Stimulated activated CD8-positive, alpha-beta memory T cell treated with anti-CD3 and anti-CD28 coated beads, Interleukin-12 subunit alpha, Interleukin-12 subunit beta, amount 100 ng/mL, for 24 hours (primary cell): ENCODE data around the gene PHRF1.

ENCODE experiments used
- DNase-seq: peaks from one replicate; pipeline ENCODE4 v3.0.0-alpha.2; 2020; ENCODE audit errors: extremely low read depth

Gene PHRF1

DNA sequence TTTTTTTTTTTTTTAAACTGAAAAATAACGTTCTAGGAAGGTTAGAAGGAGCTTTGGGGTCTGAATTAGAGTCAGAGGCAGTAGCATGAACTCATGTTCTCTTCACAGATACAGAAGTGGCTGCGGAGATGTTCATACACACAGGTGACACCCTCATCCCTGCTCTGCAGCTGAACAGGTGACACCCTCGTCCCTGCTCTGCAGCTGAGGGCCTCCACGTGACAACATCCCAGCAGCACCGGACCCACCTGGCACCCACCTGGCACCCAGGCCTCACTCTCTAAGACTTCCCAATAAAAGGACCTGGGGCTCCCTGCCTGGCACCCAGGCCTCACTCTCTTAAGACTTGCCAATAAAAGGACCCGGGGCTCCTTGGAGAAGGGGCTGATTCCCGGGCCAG is 80.6 kb downstream of the PHRF1 start:
- DNase-seq, result no peak

DNA sequence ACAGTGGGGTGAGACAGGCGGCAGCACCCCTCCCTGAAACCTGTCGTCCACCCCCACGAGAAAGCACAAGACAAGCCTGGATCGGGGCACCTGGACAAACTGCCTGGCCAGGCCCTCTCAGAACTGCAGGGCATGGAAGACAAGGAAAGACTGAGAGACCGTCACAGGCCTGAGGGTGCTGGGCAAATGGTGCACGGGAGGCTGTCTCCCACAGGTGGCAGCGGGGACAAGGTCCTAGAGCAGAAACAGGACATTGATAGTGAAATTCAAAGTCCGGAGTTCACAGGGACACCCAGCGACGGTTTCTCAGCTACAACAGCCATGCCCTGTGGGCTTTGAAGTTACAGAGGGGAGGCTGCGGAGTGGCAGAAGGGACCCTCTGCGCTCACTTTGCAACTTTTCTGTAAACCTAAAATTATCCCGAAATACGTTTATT is 81.4 kb downstream of the PHRF1 start:
- DNase-seq, result no peak

- DNase-seq, result no peak
Observed at GRCh38 chr11:659532-660085, 83.3 kb downstream of the PHRF1 start.

DNA sequence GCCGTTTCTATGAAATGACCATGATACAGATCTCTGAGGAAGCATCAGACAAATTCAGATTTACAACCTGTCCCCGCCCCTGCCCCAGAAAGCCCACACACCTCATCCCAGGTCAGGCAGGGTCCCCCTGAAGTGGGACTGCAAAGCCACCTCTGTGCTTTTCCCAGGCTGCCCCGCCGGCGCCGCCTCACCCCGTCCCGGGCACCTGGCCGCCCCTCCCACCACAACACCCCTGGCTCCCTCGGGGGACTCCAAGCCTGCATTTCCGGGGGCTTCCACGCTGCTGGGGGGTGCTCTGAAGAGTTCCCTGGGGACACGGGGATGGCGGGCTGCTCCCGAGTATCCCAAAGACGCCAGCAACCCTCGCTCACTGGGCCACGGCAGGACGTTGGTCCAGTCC is 84.0 kb downstream of the PHRF1 start:
- DNase-seq, result no peak

DNA sequence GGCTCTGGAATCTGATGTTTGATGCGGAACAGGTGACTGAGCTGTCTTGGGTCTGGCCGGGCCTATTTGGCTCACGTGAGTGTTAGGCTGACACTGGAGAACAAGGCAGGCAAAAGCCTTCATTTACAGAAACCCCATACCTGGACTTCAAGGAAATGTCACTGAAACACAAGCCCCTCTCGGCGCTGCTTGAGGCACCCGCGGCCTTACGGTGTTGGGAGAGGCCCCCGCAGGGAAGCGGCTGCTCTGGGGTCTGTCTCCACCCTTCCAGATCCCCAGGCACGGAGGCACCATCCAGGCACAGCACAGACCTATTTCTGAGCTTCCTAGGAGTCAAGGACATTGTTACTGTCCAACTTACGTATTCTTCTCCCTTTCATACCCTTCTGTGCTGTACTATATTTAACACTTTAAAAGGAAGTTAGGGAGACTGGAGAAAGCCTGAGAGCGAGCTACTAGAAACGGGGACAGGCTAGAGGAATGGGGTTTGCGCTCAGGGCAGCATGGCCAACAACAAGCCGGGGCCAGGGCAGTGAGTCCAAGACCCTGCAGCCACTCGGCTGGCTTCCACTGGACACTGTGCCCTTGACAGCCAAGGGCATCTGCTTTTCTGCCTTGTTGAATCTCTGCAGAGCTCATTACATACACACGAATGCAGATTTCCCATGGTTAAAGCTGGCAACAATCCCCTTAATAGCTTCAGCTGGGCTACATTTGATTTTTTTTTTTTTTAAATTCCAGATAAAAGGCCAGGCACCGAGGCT is 84.6 kb downstream of the PHRF1 start:
- DNase-seq, result no peak
